ENCODE data around the gene SMYD2. TPM values are rescaled to one million over a fixed set of nuclear protein-coding genes. Genes with fewer than 3 reads are reported as not detected.

The SMYD2 gene
- total RNA-seq, 4 donors from 2014 or later = 6.8 to 41.3 (median 19.2) TPM

- no peaks in the 10 kb centered on the region for H3K36me3 ChIP-seq
- no peaks in the 10 kb centered on the region for H3K4me1 ChIP-seq
- H3K9me3 ChIP-seq = peaks cover 0 to 5% of the 10 kb centered on the region in 2 donors
- H3K27me3 ChIP-seq = no peaks in the 10 kb centered on the region
- no peak overlapping the region for H3K4me3 ChIP-seq
- no peak overlapping the region for H3K27ac ChIP-seq
- TF ChIP-seq POLR2A (IDR thresholded peaks at IDR 0.05) = no peak
- no peak for TF ChIP-seq CTCF (IDR thresholded peaks at IDR 0.05)
- no peak for DNase-seq
- intact Hi-C loops (cut with DNase I; ENCODE audit: low total_unique reads) = no loop called here
Measured at GRCh38 chr1:214341459-214341858, 60.5 kb downstream of the SMYD2 start.

- Histone ChIP-seq H3K27me3 (no peaks in the 10 kb centered on the region), H3K9me3 (peaks cover 0 to 5% of the 10 kb centered on the region in 2 donors), H3K4me1 (no peaks in the 10 kb centered on the region), H3K27ac (no peak overlapping the region), H3K4me3 (no peak overlapping the region), H3K36me3 (no peaks in the 10 kb centered on the region)
- DNase-seq = no peak
- intact Hi-C loops (cut with DNase I; ENCODE audit: low total_unique reads) = no loop called here
- no peak for TF ChIP-seq CTCF (IDR thresholded peaks at IDR 0.05)
- no peak for TF ChIP-seq POLR2A (IDR thresholded peaks at IDR 0.05)
Measured at GRCh38 chr1:214341932-214342331, 61.0 kb downstream of the SMYD2 start.

GRCh38 chr1:214342525-214342924 is 61.6 kb downstream of the SMYD2 start:
- intact Hi-C loops (cut with DNase I; ENCODE audit: low total_unique reads) = no loop called here
- no peak for DNase-seq
- H3K4me3 ChIP-seq = no peak overlapping the region
- H3K4me1 ChIP-seq = no peaks in the 10 kb centered on the region
- no peak overlapping the region for H3K27ac ChIP-seq
- H3K9me3 ChIP-seq = peaks cover 0 to 5% of the 10 kb centered on the region in 2 donors
- no peak for TF ChIP-seq CTCF (IDR thresholded peaks at IDR 0.05)
- TF ChIP-seq POLR2A (IDR thresholded peaks at IDR 0.05) = no peak
- no peaks in the 10 kb centered on the region for H3K36me3 ChIP-seq
- no peaks in the 10 kb centered on the region for H3K27me3 ChIP-seq

GRCh38 chr1:214344897-214345296 is 63.9 kb downstream of the SMYD2 start:
- no peak overlapping the region for H3K27ac ChIP-seq
- no peak for TF ChIP-seq POLR2A (IDR thresholded peaks at IDR 0.05)
- TF ChIP-seq CTCF (IDR thresholded peaks at IDR 0.05) = no peak
- no peaks in the 10 kb centered on the region for H3K27me3 ChIP-seq
- H3K4me1 ChIP-seq = no peaks in the 10 kb centered on the region
- intact Hi-C loops (cut with DNase I; ENCODE audit: low total_unique reads) = no loop called here
- peaks cover 0 to 5% of the 10 kb centered on the region in 2 donors for H3K9me3 ChIP-seq
- DNase-seq = no peak
- no peaks in the 10 kb centered on the region for H3K36me3 ChIP-seq
- H3K4me3 ChIP-seq = no peak overlapping the region

- DNase-seq = no peak
- intact Hi-C loops (cut with DNase I; ENCODE audit: low total_unique reads) = no loop called here
Measured at GRCh38 chr1:214349008-214349407, 68.0 kb downstream of the SMYD2 start.

More at GRCh38 chr1:214349008-214349407, 68.0 kb downstream of the SMYD2 start:
- Histone ChIP-seq H3K9me3 (peaks cover 0 to 5% of the 10 kb centered on the region in 2 donors), H3K27me3 (no peaks in the 10 kb centered on the region), H3K4me3 (no peak overlapping the region), H3K36me3 (no peaks in the 10 kb centered on the region), H3K4me1 (no peaks in the 10 kb centered on the region), H3K27ac (no peak overlapping the region)
- TF ChIP-seq POLR2A (IDR thresholded peaks at IDR 0.05) = no peak
- TF ChIP-seq CTCF (IDR thresholded peaks at IDR 0.05) = no peak
